Right atrium auricular region (tissue), 2 donors: ENCODE data around the gene PLXNA2. TPM values are rescaled to one million over a fixed set of nuclear protein-coding genes. Genes with fewer than 3 reads are reported as not detected.

ENCODE experiments used
- DNase-seq: peaks from one replicate; pipeline ENCODE4 v3.0.0-alpha.2; 2019; ENCODE audit warnings: low spot score
- H3K27ac ChIP-seq, 2 donors: fragments of 200-600 bp; sonication (generic); 1 replicate in 1 of 2; 2 replicates in 1 of 2; pipeline ENCODE4 v1.5.1; 2016 to 2019
- H3K27me3 ChIP-seq, 2 donors: fragments of 200-600 bp; sonication (generic); one replicate each; pipeline versions ENCODE4 v1.5.1 to v1.6.0; 2017 to 2019
- H3K36me3 ChIP-seq: fragments of 200-600 bp; sonication (generic); one replicate; pipeline ENCODE4 v1.5.1; 2016
- H3K4me1 ChIP-seq, 2 donors: fragments of 200-600 bp; sonication (generic); one replicate each; pipeline versions ENCODE4 v1.5.1 to v1.6.0; 2017 to 2019
- H3K4me3 ChIP-seq, 2 donors: fragments of 200-600 bp; sonication (generic); 1 replicate in 1 of 2; 2 replicates in 1 of 2; pipeline ENCODE4 v1.5.1; 2017 to 2019; ENCODE audit warnings: mild to moderate bottlenecking in 1 of 2, moderate library complexity in 1 of 2
- H3K9me3 ChIP-seq, 2 donors: fragments of 200-600 bp; sonication (generic); one replicate each; pipeline ENCODE4 v1.5.1; 2019
- CTCF ChIP-seq, 2 donors: fragments of 200-600 bp; sonication (generic); IDR thresholded peaks; one replicate each; pipeline ENCODE4 v1.5.1; 2019; ENCODE audit warnings: antibody characterized with exemption in 2 of 2
- total RNA-seq, 2 donors: library from RNA; depleted of rRNA; stranded (reverse); fragments of >200 nt; gene quantifications; one replicate each; pipeline ENCODE4 v1.1.0, GENCODE V29; 2016

PLXNA2 gene
- total RNA-seq, 2 donors from 2014 or later: 10.8 to 23.8 TPM

- H3K4me1 ChIP-seq: peaks cover 0 to 77% of the 10 kb centered on the region in 2 donors
- no peaks in the 10 kb centered on the region for H3K36me3 ChIP-seq
- H3K27me3 ChIP-seq: no peaks in the 10 kb centered on the region
- no peaks in the 10 kb centered on the region for H3K9me3 ChIP-seq
- no peak for TF ChIP-seq CTCF (IDR thresholded peaks at IDR 0.05)
- no peak overlapping the region for H3K4me3 ChIP-seq
- no peak for DNase-seq
- no peak overlapping the region for H3K27ac ChIP-seq
These were observed 80.6 kb downstream of the PLXNA2 start for GRCh38 chr1:208163539-208163938.

- Histone ChIP-seq H3K9me3 (no peaks in the 10 kb centered on the region), H3K4me1 (peaks cover 0 to 83% of the 10 kb centered on the region in 2 donors), H3K27me3 (no peaks in the 10 kb centered on the region), H3K36me3 (no peaks in the 10 kb centered on the region), H3K27ac (no peak overlapping the region), H3K4me3 (no peak overlapping the region)
- no peak for TF ChIP-seq CTCF (IDR thresholded peaks at IDR 0.05)
- DNase-seq: no peak
These were observed 81.3 kb downstream of the PLXNA2 start for GRCh38 chr1:208162903-208163302.

GRCh38 chr1:208161656-208162375 lies 82.4 kb downstream of the PLXNA2 start:
- peaks cover 0 to 87% of the 10 kb centered on the region in 2 donors for H3K4me1 ChIP-seq
- no peaks in the 10 kb centered on the region for H3K36me3 ChIP-seq
- no peaks in the 10 kb centered on the region for H3K9me3 ChIP-seq
- no peak overlapping the region for H3K4me3 ChIP-seq
- H3K27me3 ChIP-seq: no peaks in the 10 kb centered on the region
- peak overlapping the region in 1 of 2 donors; percentile 20 for H3K27ac ChIP-seq
- no peak for DNase-seq
- no peak for TF ChIP-seq CTCF (IDR thresholded peaks at IDR 0.05)

GRCh38 chr1:208161005-208161404 lies 83.2 kb downstream of the PLXNA2 start:
- Histone ChIP-seq H3K36me3 (no peaks in the 10 kb centered on the region), H3K4me1 (peaks cover 0 to 85% of the 10 kb centered on the region in 2 donors), H3K9me3 (no peaks in the 10 kb centered on the region), H3K4me3 (no peak overlapping the region), H3K27ac (no peak overlapping the region), H3K27me3 (no peaks in the 10 kb centered on the region)
- no peak for TF ChIP-seq CTCF (IDR thresholded peaks at IDR 0.05)
- no peak for DNase-seq

GRCh38 chr1:208160259-208160819 lies 83.8 kb downstream of the PLXNA2 start:
- TF ChIP-seq CTCF (IDR thresholded peaks at IDR 0.05): no peak
- Histone ChIP-seq H3K4me3 (no peak overlapping the region), H3K27ac (peak overlapping the region in 1 of 2 donors; percentile 5), H3K27me3 (no peaks in the 10 kb centered on the region), H3K9me3 (no peaks in the 10 kb centered on the region), H3K36me3 (no peaks in the 10 kb centered on the region), H3K4me1 (peaks cover 0 to 84% of the 10 kb centered on the region in 2 donors)
- DNase-seq: no peak
